Measurements from ENCODE around the gene KCNJ8. TPM values are rescaled to one million over a fixed set of nuclear protein-coding genes. Genes with fewer than 3 reads are reported as not detected.
A peak's percentile ranks its signal among the peaks of the same experiment; 100 is the strongest.

The KCNJ8 gene
- total RNA-seq (2013; cell fraction: nucleolus; rRNA removed) = not detected in 2 replicates
- total RNA-seq (2014; rRNA removed) (not detected in 2 replicates), total RNA-seq (2014; rRNA removed; fragmentation: Illumina TruSeq; extraction: Trizol) (not detected in 2 replicates), total RNA-seq (2021) (not detected in 2 replicates), polyA plus RNA-seq (2011; rRNA removed) (not detected in 2 replicates), polyA plus RNA-seq (2014; fragmentation: Illumina TruSeq; extraction: Trizol) (not detected in 2 replicates), polyA plus RNA-seq (2014; fragmentation: Nextera tagmentation; extraction: Ambion mirVana) (not detected), polyA plus RNA-seq (2014; rRNA removed) (not detected in 2 replicates), polyA plus RNA-seq (2016; fragmentation: Nextera tagmentation; extraction: Ambion mirVana) (not detected), polyA minus RNA-seq (2011; rRNA and poly(A)+ RNA removed) (not detected in 2 replicates), Bru-seq, nascent RNA (not detected), BruChase-seq, experiment 1, labeled RNA remaining after a 6-hour chase (percentile 9 among the genes with signal in this experiment), BruChase-seq, experiment 2, labeled RNA remaining after a 2-hour chase (percentile 8 among the genes with signal in this experiment)
- polyA plus RNA-seq (2011; ENCODE audit: low read depth) = not detected
- polyA plus RNA-seq (2011; cell fraction: cytosol; rRNA removed) = not detected in 2 replicates
- not detected in 2 replicates for polyA plus RNA-seq (2011; cell fraction: nucleus; rRNA removed)
- polyA plus RNA-seq (2012) = not detected in 2 replicates
- polyA minus RNA-seq (2011; cell fraction: cytosol; rRNA and poly(A)+ RNA removed) = not detected in 2 replicates
- polyA minus RNA-seq (2011; cell fraction: nucleus; rRNA and poly(A)+ RNA removed) = not detected in 2 replicates
- long read RNA-seq, experiment 1 = 0 reads
- long read RNA-seq, experiment 2 = 0 reads

DNA sequence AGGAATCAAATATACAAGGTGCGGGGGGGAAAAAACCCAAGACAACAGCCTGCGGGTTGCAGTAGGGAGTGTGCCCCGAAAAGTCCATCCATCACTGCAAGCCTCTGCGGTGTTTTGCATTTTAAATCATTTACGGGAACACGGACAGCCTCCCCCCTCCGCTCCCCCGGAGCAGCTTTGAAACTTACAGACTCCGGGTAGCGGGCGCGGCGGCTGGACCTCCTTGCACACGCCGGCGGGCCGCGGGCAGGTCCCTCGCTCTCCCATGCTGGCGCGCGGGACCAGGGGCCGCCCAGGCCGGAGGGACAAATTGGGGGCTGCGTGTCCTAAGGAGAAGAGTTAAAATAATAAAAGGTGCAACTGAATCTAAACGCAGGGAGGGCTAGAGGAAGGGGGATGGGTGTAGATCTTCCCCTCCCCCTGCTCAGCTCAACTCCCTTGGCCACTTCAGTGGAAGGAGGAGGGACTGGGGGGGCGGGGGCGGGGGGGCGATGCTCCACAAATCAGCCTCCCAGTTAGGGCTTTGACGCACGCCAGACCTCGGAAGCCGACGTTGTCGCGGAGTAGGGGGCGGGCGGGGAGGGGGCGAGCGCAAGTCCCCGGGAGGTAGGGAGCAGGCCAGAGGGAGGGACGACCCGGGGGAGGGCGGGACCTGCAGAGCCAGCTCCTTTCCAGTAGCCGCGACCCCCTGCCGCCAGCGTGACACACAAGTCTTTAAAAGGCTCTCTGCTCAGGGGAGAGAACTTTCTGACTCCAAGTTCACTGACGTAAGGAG lies at the start of gene KCNJ8:
Gene KCNJ8 (minus strand): TSS at position 349 of the 775 bp plus-strand sequence. CDS start 1,090 bp downstream, outside the sequence.
- Histone ChIP-seq H2AFZ (ENCODE audit: control insufficient read depth, low read depth, low read length) (no peak within 1 kb of the TSS), H3K79me2 (ENCODE audit: control insufficient read depth, insufficient read depth, low read length) (no peaks in the 10 kb centered on the region), H3K9me3 (replicated peaks; ENCODE audit: control insufficient read depth, insufficient read depth, low read length) (no peaks in the 10 kb centered on the region), H3K27ac (ENCODE audit: control insufficient read depth, insufficient read depth) (no peak within 1 kb of the TSS), H3K9ac (ENCODE audit: control insufficient read depth, insufficient read depth, low read length) (no peak within 1 kb of the TSS), H3K4me3 (no peak within 1 kb of the TSS), H3K4me2 (ENCODE audit: control insufficient read depth, insufficient read depth) (no peak within 1 kb of the TSS), H3K4me1 (ENCODE audit: control insufficient read depth, insufficient read depth, low read length) (no peaks in the 10 kb centered on the region), H3K36me3 (ENCODE audit: control insufficient read depth in 2 of 2, insufficient read depth in 2 of 2, low read length in 1 of 2) (no peaks in the 10 kb centered on the region), H4K20me1 (ENCODE audit: control insufficient read depth, insufficient read depth) (no peaks in the 10 kb centered on the region), H3K27me3 (replicated peaks in 1 of 2; ENCODE audit: control insufficient read depth in 2 of 2, insufficient read depth in 2 of 2, low read length in 1 of 2) (peaks cover 0 to 8% of the 10 kb centered on the region in 2 experiments; a peak in 1 of 4 replicates)
- no TSS peak for BruUV-seq (replicated peaks)
- ChIA-PET RAD21 (ENCODE audit: unreplicated experiment) (interaction anchor here (0.6 to 0.7 kb wide), 2 partner anchors 19 to 528 kb away, joined by 4 read pairs; no protein-coding TSS in a partner anchor), POLR2A (no interaction called here), SMC1A (ENCODE audit: uncharacterized antibody, unreplicated experiment) (no interaction called here), CTCF (no interaction called here)
- no peak for TF ChIP-seq CHD1 (IDR thresholded peaks at IDR 0.05; ENCODE audit: low read depth, low read length)
- peak; percentile 43 for TF ChIP-seq SUZ12 (IDR thresholded peaks at IDR 0.05; ENCODE audit: unreplicated experiment)
- no peak for DNase-seq (ENCODE audit: low read depth, low spot score)
- FAIRE-seq = no peak
- in situ Hi-C loops (cut with MboI) (no loop called here), intact Hi-C loops (cut with micrococcal nuclease; ENCODE audit: unreplicated experiment) (no loop called here)
- ATAC-seq = no peak
- 4% methylated on average over 34 of the region's 49 CpGs for WGBS (ENCODE audit: insufficient coverage, insufficient replicate concordance, low lambda C conversion rate, missing lambda C conversion rate)

DNA sequence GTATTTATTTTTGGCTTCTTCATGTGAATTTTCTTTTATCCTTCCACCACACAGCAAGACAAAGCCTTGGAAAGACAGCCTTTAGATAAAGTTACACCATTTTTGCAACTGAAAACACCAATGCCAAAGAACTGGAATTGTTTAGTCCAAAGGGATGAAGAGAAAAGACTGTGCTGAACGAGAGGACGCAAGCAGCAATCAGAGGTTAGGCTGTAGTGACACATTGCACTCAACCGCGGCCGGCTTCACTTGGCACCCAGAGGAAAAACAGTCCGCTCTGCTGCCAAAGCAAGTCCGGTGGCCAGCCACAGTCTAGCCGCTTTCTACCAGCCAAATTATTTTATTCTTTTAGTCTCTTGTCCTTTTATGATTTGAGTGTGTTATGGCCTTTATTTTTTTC lies 49.1 kb upstream of the KCNJ8 start:
- H3K27ac ChIP-seq (ENCODE audit: control insufficient read depth, insufficient read depth) = no peak overlapping the region
- H3K27me3 ChIP-seq (replicated peaks in 1 of 2; ENCODE audit: control insufficient read depth in 2 of 2, insufficient read depth in 2 of 2, low read length in 1 of 2) = no peaks in the 10 kb centered on the region
- H3K36me3 ChIP-seq (ENCODE audit: control insufficient read depth in 2 of 2, insufficient read depth in 2 of 2, low read length in 1 of 2) = no peaks in the 10 kb centered on the region
- H3K9me3 ChIP-seq (replicated peaks; ENCODE audit: control insufficient read depth, insufficient read depth, low read length) = no peaks in the 10 kb centered on the region
- no peak overlapping the region for H3K9ac ChIP-seq (ENCODE audit: control insufficient read depth, insufficient read depth, low read length)
- FAIRE-seq (no peak), ATAC-seq (no peak), DNase-seq (ENCODE audit: low read depth, low spot score) (no peak)
- H2AFZ ChIP-seq (ENCODE audit: control insufficient read depth, low read depth, low read length) = no peak overlapping the region
- POLR2A ChIA-PET = no interaction called here
- in situ Hi-C loops (cut with MboI) = no loop called here
- no peaks in the 10 kb centered on the region for H4K20me1 ChIP-seq (ENCODE audit: control insufficient read depth, insufficient read depth)
- RAD21 ChIA-PET (ENCODE audit: unreplicated experiment) = no interaction called here
- no peak overlapping the region for H3K4me3 ChIP-seq
- BruUV-seq (replicated peaks) = no TSS peak
- CTCF ChIA-PET = no interaction called here
- H3K4me2 ChIP-seq (ENCODE audit: control insufficient read depth, insufficient read depth) = no peak overlapping the region
- SMC1A ChIA-PET (ENCODE audit: uncharacterized antibody, unreplicated experiment) = no interaction called here
- no peaks in the 10 kb centered on the region for H3K79me2 ChIP-seq (ENCODE audit: control insufficient read depth, insufficient read depth, low read length)
- H3K4me1 ChIP-seq (ENCODE audit: control insufficient read depth, insufficient read depth, low read length) = no peaks in the 10 kb centered on the region
- WGBS (ENCODE audit: insufficient coverage, insufficient replicate concordance, low lambda C conversion rate, missing lambda C conversion rate) = 61% methylated on average over 8 of the region's 8 CpGs
- intact Hi-C loops (cut with micrococcal nuclease; ENCODE audit: unreplicated experiment) = no loop called here
- TF ChIP-seq KAT2A (conservative IDR thresholded peaks at IDR 0.05; ENCODE audit: control insufficient read depth, low read depth, low read length) (no peak), BHLHE40 (IDR thresholded peaks at IDR 0.05; ENCODE audit: borderline replicate concordance in 1 of 2, low read depth in 2 of 2, low read length in 1 of 2) (no peak), POU2F2 (IDR thresholded peaks at IDR 0.05; ENCODE audit: borderline replicate concordance, low read depth, low read length) (no peak), FOXM1 (IDR thresholded peaks at IDR 0.05; ENCODE audit: low read depth, low read length) (no peak), SIX5 (IDR thresholded peaks at IDR 0.05; ENCODE audit: low read depth, low read length, severe bottlenecking) (no peak), KDM1A (IDR thresholded peaks at IDR 0.05; ENCODE audit: borderline replicate concordance) (no peak), RAD21 (IDR thresholded peaks at IDR 0.05; ENCODE audit: insufficient read depth, low read depth, low read length) (no peak), CREB1 (IDR thresholded peaks at IDR 0.05; ENCODE audit: low read depth) (no peak), NFIC (IDR thresholded peaks at IDR 0.05; ENCODE audit: low read depth, low read length) (no peak)
- TF ChIP-seq, protein P1, sequence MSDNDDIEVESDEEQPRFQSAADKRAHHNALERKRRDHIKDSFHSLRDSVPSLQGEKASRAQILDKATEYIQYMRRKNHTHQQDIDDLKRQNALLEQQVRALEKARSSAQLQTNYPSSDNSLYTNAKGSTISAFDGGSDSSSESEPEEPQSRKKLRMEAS (IDR thresholded peaks at IDR 0.05; ENCODE audit: low read depth, low read length) = no peak
- TF ChIP-seq, protein P2, sequence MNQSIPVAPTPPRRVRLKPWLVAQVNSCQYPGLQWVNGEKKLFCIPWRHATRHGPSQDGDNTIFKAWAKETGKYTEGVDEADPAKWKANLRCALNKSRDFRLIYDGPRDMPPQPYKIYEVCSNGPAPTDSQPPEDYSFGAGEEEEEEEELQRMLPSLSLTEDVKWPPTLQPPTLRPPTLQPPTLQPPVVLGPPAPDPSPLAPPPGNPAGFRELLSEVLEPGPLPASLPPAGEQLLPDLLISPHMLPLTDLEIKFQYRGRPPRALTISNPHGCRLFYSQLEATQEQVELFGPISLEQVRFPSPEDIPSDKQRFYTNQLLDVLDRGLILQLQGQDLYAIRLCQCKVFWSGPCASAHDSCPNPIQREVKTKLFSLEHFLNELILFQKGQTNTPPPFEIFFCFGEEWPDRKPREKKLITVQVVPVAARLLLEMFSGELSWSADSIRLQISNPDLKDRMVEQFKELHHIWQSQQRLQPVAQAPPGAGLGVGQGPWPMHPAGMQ (IDR thresholded peaks at IDR 0.05; ENCODE audit: borderline replicate concordance) = no peak
